GM19239 (cell line): ENCODE measurements around the gene DSCAM.
"Not testable (repeated sequence)": the region's sequence is repeated elsewhere in the genome, so short reads cannot be mapped to it uniquely, and the experiment has no call there.

Source experiments
- DNase-seq: peaks from one replicate; pipeline ENCODE4 v3.0.0; 2011; ENCODE audit warnings: low spot score; ENCODE audit not compliant: insufficient read length
- FAIRE-seq: peaks from 2 replicates; lab custom pipeline; 2011; peaks lifted over from hg19 to GRCh38; lab: Jason Lieb, UNC

Gene DSCAM

GRCh38 chr21:40349591-40349990 lies 497.4 kb downstream of the DSCAM start:
- no peak for FAIRE-seq
- no peak for DNase-seq

GRCh38 chr21:40345711-40346321 lies 501.1 kb downstream of the DSCAM start:
- DNase-seq (no peak), FAIRE-seq (no peak)

GRCh38 chr21:40340357-40340756 lies 506.6 kb downstream of the DSCAM start:
- no peak for DNase-seq
- FAIRE-seq: no peak

- FAIRE-seq (no peak), DNase-seq (no peak)
These were observed 507.9 kb downstream of the DSCAM start for GRCh38 chr21:40339050-40339449.

- no peak for FAIRE-seq
These were observed 509.0 kb downstream of the DSCAM start for GRCh38 chr21:40337981-40338380.

GRCh38 chr21:40335704-40336103 lies 511.3 kb downstream of the DSCAM start:
- FAIRE-seq (no peak), DNase-seq (no peak)

More at GRCh38 chr21:40337981-40338380, 509.0 kb downstream of the DSCAM start:
- no peak for DNase-seq

- FAIRE-seq (no peak), DNase-seq (no peak)
These were observed 512.8 kb downstream of the DSCAM start for GRCh38 chr21:40334159-40334558.

- no peak for FAIRE-seq
- DNase-seq: no peak
These were observed 513.2 kb downstream of the DSCAM start for GRCh38 chr21:40333731-40334130.

- DNase-seq (no peak), FAIRE-seq (no peak)
These were observed 515.2 kb downstream of the DSCAM start for GRCh38 chr21:40331804-40332203.

- no peak for DNase-seq
- FAIRE-seq: no peak
These were observed 515.8 kb downstream of the DSCAM start for GRCh38 chr21:40331172-40331571.

- FAIRE-seq (no peak), DNase-seq (no peak)
These were observed 522.6 kb downstream of the DSCAM start for GRCh38 chr21:40324389-40324788.

- FAIRE-seq, DNase-seq: not testable (repeated sequence)
These were observed 526.2 kb downstream of the DSCAM start for GRCh38 chr21:40320718-40321117.

- FAIRE-seq (no peak), DNase-seq (no peak)
These were observed 528.6 kb downstream of the DSCAM start for GRCh38 chr21:40318371-40318770.

- DNase-seq (no peak), FAIRE-seq (no peak)
These were observed 530.9 kb downstream of the DSCAM start for GRCh38 chr21:40316104-40316503.

- no peak for FAIRE-seq
These were observed 531.3 kb downstream of the DSCAM start for GRCh38 chr21:40315626-40316025.

GRCh38 chr21:40313260-40313659 lies 533.7 kb downstream of the DSCAM start:
- DNase-seq (no peak), FAIRE-seq (no peak)

More at GRCh38 chr21:40315626-40316025, 531.3 kb downstream of the DSCAM start:
- no peak for DNase-seq

- FAIRE-seq (no peak), DNase-seq (no peak)
These were observed 546.7 kb downstream of the DSCAM start for GRCh38 chr21:40300300-40300699.

GRCh38 chr21:40299451-40299850 lies 547.5 kb downstream of the DSCAM start:
- DNase-seq (no peak), FAIRE-seq (no peak)

- FAIRE-seq: no peak
- no peak for DNase-seq
These were observed 552.6 kb downstream of the DSCAM start for GRCh38 chr21:40294345-40294744.

GRCh38 chr21:40291560-40291959 lies 555.4 kb downstream of the DSCAM start:
- DNase-seq (no peak), FAIRE-seq (no peak)

GRCh38 chr21:40284409-40284808 lies 562.5 kb downstream of the DSCAM start:
- DNase-seq (no peak), FAIRE-seq (no peak)
